ENCODE measurements around the gene LSM2.
"Not testable (repeated sequence)": the region's sequence is repeated elsewhere in the genome, so short reads cannot be mapped to it uniquely, and the experiment has no call there.

The LSM2 gene

GRCh38 chr6:31806470-31807272 lies at the start of gene LSM2:
Gene LSM2 (minus strand): TSS chr6:31806966. CDS start chr6:31806757, 209 bp downstream.
- peak; percentile 96 for DNase-seq (ENCODE audit: low spot score)

GRCh38 chr6:31851980-31852718 lies 45.4 kb upstream of the LSM2 start:
- not testable (repeated sequence) for DNase-seq (ENCODE audit: low spot score)

GRCh38 chr6:31851485-31851832 lies 44.7 kb upstream of the LSM2 start:
- DNase-seq (ENCODE audit: low spot score), result no peak

GRCh38 chr6:31850765-31851484 lies 44.2 kb upstream of the LSM2 start:
- no peak for DNase-seq (ENCODE audit: low spot score)

- no peak for DNase-seq (ENCODE audit: low spot score)
Observed at GRCh38 chr6:31847276-31847978, 40.7 kb upstream of the LSM2 start.

- DNase-seq (ENCODE audit: low spot score), result no peak
Observed at GRCh38 chr6:31844507-31844906, 37.7 kb upstream of the LSM2 start.

- no peak for DNase-seq (ENCODE audit: low spot score)
Observed at GRCh38 chr6:31842053-31842452, 35.3 kb upstream of the LSM2 start.

GRCh38 chr6:31839779-31840126 lies 33.0 kb upstream of the LSM2 start:
- DNase-seq (ENCODE audit: low spot score), result not testable (repeated sequence)

- no peak for DNase-seq (ENCODE audit: low spot score)
Observed at GRCh38 chr6:31838968-31839367, 32.2 kb upstream of the LSM2 start.

GRCh38 chr6:31838114-31838553 lies 31.4 kb upstream of the LSM2 start:
- not testable (repeated sequence) for DNase-seq (ENCODE audit: low spot score)

- no peak for DNase-seq (ENCODE audit: low spot score)
Observed at GRCh38 chr6:31837369-31838113, 30.8 kb upstream of the LSM2 start.

- peak; percentile 77 for DNase-seq (ENCODE audit: low spot score)
Observed at GRCh38 chr6:31836474-31837368, 30.0 kb upstream of the LSM2 start.

GRCh38 chr6:31836047-31836473 lies 29.3 kb upstream of the LSM2 start:
- DNase-seq (ENCODE audit: low spot score), result no peak

GRCh38 chr6:31834367-31835250 lies 27.8 kb upstream of the LSM2 start:
- peak; percentile 92 for DNase-seq (ENCODE audit: low spot score)

- DNase-seq (ENCODE audit: low spot score), result no peak
Observed at GRCh38 chr6:31831350-31832215, 24.8 kb upstream of the LSM2 start.

- DNase-seq (ENCODE audit: low spot score), result no peak
Observed at GRCh38 chr6:31830886-31831335, 24.1 kb upstream of the LSM2 start.

GRCh38 chr6:31829633-31830283 lies 23.0 kb upstream of the LSM2 start:
- DNase-seq (ENCODE audit: low spot score), result peak; percentile 79

All from RKO (cell line).